Fibroblast of lung (primary cell): ENCODE results near the gene ARSA.

ENCODE experiments used
- CTCF ChIP-seq, 2 donors: IDR thresholded peaks in 1 of 2; conservative IDR thresholded peaks in 1 of 2; 1 replicate in 1 of 2; 2 replicates in 1 of 2; pipeline ENCODE4 v1.5.1; 2011 to 2012; ENCODE audit warnings: low read length in 2 of 2, control low read depth in 1 of 2, inconsistent platforms in 1 of 2, low read depth in 1 of 2, mild to moderate bottlenecking in 1 of 2
- EZH2 ChIP-seq: IDR thresholded peaks from 2 replicates; pipeline ENCODE4 v1.5.1; 2012; ENCODE audit warnings: low read length, control low read depth, mild to moderate bottlenecking; ENCODE audit errors: missing control alignments

- TF ChIP-seq CTCF (conservative IDR thresholded peaks at IDR 0.05 in 1 of 2, IDR thresholded peaks at IDR 0.05 in 1 of 2; ENCODE audit: low read depth in 1 of 2, low read length in 2 of 2), result no peak
- TF ChIP-seq EZH2, result no peak
These were observed 30.0 kb upstream of the ARSA start for GRCh38 chr22:50657925-50658324.
